Medulla oblongata (tissue), 1 donor: Measurements from ENCODE around the gene MTRFR.
"Not testable (repeated sequence)": the region's sequence is repeated elsewhere in the genome, so short reads cannot be mapped to it uniquely, and the experiment has no call there.

Experiments
- DNase-seq: peaks from one replicate; pipeline ENCODE4 v3.0.0-alpha.2; 2015; ENCODE audit errors: extremely low spot score

MTRFR gene

GRCh38 chr12:123248996-123249741 is 15.9 kb downstream of the MTRFR start:
- not testable (repeated sequence) for DNase-seq

DNA sequence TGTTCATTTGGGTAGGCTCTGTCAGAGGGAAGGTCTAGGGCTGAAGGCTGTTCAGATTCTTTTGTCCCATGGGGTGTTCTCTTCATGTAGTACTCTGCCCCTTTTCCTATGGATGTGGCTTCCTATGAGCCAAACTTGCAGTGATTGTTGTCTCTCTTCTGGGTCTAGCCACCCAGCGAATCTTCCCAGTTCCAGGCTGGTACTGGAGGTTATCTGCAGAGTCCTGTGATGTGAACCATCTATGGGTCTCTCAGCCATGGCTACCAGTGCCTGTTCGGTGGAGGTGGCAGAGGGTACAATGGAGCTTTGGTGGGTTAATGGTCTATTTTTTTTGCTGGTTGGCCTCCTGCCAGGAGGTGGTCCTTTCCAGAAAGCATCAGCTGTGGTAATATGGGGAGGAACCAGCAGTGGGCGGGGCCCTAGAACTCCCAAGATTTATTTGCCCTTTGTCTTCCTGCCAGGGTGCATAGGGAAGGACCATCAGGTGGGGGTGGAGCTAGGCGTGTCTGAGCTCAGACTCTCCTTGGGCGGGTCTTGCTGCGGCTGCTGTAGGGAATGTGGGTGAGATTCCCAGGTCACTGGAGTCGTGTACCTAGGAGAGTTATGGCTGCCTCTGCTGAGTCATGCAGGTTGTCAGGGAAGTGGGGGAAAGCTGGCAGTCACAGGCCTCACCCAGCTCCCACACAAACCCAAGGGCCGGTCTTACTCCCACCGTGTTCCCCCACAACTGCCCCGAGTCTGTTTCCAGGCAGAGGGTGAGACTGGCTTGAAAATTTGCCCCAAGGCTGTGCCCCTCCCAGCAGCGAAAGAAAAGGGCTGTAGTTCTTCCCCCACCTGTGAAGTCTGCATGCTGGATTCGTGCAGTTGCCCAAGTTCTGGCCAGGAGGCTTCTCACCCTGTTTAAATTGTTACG is 17.5 kb downstream of the MTRFR start:
- no peak for DNase-seq

- no peak for DNase-seq
Measured at GRCh38 chr12:123251403-123252076, 18.3 kb downstream of the MTRFR start.

GRCh38 chr12:123252365-123252764 is 19.1 kb downstream of the MTRFR start:
- not testable (repeated sequence) for DNase-seq

DNA sequence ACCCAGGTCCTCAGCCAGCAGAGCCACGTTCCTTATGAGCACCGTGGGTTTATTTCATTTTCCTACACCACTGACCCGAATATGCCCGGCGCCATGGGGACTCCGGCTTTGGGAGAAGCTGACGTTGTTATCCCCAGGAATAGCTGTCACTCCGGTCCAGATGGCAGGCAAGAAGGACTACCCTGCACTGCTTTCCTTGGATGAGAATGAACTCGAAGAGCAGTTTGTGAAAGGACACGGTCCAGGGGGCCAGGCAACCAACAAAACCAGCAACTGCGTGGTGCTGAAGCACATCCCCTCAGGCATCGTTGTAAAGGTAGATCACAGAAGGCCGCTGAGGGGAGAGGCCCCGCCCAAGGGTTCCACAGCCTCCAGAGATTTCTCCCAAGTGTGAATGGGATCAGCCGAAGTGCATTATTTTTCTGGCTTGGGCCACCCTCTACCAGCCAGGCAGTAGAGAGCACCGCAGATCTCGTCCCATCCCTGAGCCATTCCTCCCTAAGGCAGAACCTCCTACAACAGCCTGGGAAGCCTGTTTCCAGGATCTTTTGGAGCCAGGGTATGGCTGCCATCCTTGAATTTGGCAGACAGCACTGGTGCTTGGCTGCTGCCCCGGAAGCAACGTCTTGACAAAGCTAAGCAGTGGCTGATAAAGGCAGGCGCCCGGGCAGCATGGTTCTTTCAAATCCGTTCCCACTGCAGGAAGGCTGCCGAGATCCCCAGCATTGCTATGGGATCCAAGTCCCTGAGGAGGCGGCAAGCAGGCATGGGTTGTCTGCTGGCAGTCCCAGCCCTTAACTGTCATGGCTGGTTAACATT is 20.6 kb downstream of the MTRFR start:
- peak; percentile 83 for DNase-seq

- no peak for DNase-seq
Measured at GRCh38 chr12:123254853-123255446, 21.7 kb downstream of the MTRFR start.

DNA sequence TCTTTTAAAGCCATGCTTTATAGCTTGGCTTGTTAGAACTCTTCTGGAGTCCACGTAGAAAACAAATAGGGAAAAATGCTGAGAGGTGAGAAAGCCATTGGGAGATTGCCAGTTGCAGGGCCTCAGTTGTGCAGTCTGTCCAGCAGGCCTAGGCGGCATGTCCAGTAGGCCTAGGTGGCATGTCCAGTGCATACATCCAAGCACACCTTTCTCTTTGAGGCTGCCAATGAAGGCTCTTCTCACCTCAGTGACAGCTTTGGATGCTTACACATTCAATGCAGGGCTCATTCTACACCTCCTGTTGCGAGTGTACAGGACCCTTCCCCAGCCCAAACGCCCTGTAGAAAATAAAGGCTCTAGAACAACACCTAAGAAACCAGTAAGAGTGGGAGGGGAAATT is 25.4 kb downstream of the MTRFR start:
- no peak for DNase-seq

DNA sequence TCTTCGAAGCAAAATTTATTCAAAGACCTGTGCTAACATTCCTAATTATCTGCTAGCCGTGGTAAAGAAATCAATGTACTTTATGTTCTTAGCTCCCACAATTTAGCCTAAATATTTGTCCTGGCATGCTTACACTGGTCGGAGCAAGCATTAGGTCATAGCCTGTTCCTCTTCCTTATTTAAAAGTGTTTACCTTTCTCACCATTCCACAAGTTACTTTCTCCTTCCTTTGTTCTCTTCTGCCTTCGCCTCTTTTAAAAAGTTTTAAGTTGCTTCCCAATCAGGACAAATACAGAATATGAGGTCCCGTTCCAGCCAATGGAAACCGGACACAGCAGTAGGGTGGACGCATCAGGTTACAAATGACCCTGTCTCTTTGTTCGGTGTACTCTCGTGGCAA is 26.8 kb downstream of the MTRFR start:
- DNase-seq: no peak

- DNase-seq: no peak
Measured at GRCh38 chr12:123261196-123261595, 28.0 kb downstream of the MTRFR start.

DNA sequence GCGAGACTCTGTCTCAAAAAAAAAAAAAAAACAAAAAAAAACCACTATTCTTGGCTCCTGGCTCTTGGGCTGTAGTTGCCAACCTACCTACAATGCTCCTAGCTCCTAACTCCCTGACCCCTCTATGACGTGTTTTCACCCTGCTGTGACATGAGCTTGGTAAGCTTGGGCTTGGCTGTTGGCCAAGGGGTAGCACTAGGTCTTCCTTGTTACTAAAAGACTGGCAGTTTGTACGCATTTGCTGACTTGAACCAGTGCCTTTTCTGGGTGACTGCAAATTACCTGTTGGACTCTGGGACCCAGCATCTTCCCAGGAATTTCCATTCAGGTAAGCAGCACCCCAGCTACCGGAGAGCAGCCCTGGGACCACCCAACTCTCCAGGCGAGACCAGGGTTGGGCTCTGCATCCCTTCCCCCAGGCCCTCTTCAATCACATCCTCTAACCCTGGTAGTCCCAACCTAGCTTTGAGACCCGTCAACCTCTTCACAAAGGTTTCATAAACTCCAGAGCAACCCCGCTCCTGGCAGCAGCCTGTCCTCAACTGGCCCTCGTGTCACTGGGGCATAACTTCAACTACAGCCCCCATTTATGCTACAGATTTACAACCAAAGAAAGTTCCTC is 30.1 kb downstream of the MTRFR start:
- no peak for DNase-seq

DNA sequence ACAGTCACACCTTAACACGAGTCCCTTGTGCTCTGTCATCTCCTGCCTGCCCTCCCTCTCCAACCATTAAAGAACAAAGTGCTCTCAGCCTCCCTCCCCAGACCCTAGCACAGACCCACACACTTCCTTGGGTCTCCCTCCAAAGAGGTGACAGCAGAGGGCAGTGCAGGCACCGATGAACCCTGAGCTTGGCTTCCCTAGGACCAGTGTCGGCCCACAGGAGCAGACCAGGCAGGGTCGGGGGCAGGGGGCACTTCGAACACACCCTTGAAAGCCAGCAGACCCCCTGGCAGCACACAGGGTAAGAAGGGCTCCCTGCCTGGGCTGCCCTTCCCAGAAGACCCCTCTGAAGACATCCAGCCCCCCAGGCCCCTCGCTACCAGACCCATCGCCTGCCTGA is 31.4 kb downstream of the MTRFR start:
- no peak for DNase-seq

DNA sequence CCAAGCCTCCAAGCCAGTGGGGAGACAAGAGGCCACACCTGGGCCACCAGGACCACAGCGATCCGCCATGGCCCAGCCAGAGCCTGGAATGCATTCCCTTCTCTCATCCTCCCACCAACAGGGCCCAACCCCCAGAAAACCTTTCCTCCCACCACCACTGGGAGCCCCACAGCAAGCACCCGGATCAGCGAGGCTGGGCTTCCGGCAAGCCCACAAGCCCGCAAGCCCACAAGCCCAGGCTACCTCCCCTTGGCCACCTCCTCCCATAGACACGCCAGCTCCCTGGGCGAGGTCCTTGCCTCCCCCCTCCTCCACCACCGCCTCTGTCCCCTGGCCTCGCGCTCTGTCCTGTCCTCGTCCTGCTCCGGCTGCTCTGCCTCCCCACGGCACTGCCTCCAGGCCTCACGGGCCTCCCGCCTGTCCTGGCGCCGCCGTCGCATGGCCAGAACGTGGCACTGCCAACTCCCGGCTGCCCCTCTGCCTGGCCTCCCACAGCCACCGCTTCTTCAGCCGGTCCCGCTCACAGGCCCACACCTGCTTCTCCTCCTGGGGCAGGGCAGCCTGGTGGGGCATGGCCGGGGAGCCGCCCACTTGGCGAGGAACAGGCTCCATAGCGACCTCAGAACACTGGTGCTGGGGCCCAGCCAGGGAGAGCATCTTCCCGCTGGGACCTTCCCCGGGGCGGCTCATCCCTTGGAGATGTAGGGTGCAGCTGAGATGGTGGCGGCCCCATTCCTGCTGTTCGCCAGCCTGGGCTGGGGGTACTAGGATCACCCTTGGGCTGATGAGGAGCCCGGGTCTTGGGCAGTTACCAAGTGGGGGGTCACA is 32.8 kb downstream of the MTRFR start:
- DNase-seq: no peak

GRCh38 chr12:123266679-123267277 is 33.5 kb downstream of the MTRFR start:
- no peak for DNase-seq

GRCh38 chr12:123267335-123267920 is 34.2 kb downstream of the MTRFR start:
- DNase-seq: peak; percentile 37

GRCh38 chr12:123267991-123268843 is 35.0 kb downstream of the MTRFR start:
- DNase-seq: peak; percentile 88

GRCh38 chr12:123268850-123269249 is 35.6 kb downstream of the MTRFR start:
- DNase-seq: peak; percentile 61

- DNase-seq: peak; percentile 94
Measured at GRCh38 chr12:123269395-123269892, 36.2 kb downstream of the MTRFR start.

GRCh38 chr12:123269896-123270213 is 36.6 kb downstream of the MTRFR start:
- no peak for DNase-seq
